Kidney (tissue), 14 donors: ENCODE measurements around the gene SLC38A9. TPM values are rescaled to one million over a fixed set of nuclear protein-coding genes. Genes with fewer than 3 reads are reported as not detected.

Source experiments
- DNase-seq, 5 donors: peaks; one replicate each; pipeline ENCODE4 v3.0.0-alpha.2; 2013 to 2020
- FAIRE-seq: peaks from 2 replicates; lab custom pipeline; 2012; peaks lifted over from hg19 to GRCh38; lab: Jason Lieb, UNC
- H3K27ac ChIP-seq, 2 donors: one replicate each; pipeline ENCODE4 v1.7.0; 2013; ENCODE audit warnings: low read depth in 2 of 2, low read length in 2 of 2, inconsistent platforms in 1 of 2
- H3K27me3 ChIP-seq: one replicate; pipeline ENCODE4 v1.7.1; 2013; ENCODE audit warnings: low read length, inconsistent platforms; ENCODE audit not compliant: control insufficient read depth, insufficient read depth
- H3K36me3 ChIP-seq, 3 donors: one replicate each; pipeline versions ENCODE4 v1.7.0 to v1.7.1; 2013; ENCODE audit warnings: low read length in 3 of 3, control low read depth in 1 of 3, inconsistent platforms in 1 of 3; ENCODE audit not compliant: insufficient read depth in 3 of 3, control insufficient read depth in 2 of 3
- H3K4me1 ChIP-seq, 3 donors: one replicate each; pipeline versions ENCODE4 v1.7.0 to v1.7.1; 2013; ENCODE audit warnings: low read length in 3 of 3, inconsistent platforms in 1 of 3, low read depth in 1 of 3; ENCODE audit not compliant: control insufficient read depth in 2 of 3, insufficient read depth in 2 of 3
- H3K4me3 ChIP-seq, 3 donors: one replicate each; pipeline versions ENCODE4 v1.7.0 to v1.8.1; 2013; ENCODE audit warnings: low read length in 3 of 3, control low read depth in 1 of 3, inconsistent platforms in 1 of 3
- H3K9ac ChIP-seq, 3 donors: one replicate each; pipeline versions ENCODE4 v1.7.0 to v1.7.1; 2013; ENCODE audit warnings: low read length in 3 of 3, control low read depth in 1 of 3, inconsistent platforms in 1 of 3
- H3K9me3 ChIP-seq, 3 donors: one replicate each; pipeline versions ENCODE4 v1.7.0 to v1.7.1; 2013; ENCODE audit warnings: low read length in 3 of 3, control low read depth in 1 of 3, inconsistent platforms in 1 of 3; ENCODE audit not compliant: control insufficient read depth in 2 of 3, insufficient read depth in 1 of 3
- intact Hi-C: fragments of 100-400 bp; cut with DNase I; formaldehyde crosslinking; loops from one replicate; pipeline ENCODE4 v1.11.1; 2022
- polyA plus RNA-seq: library from polyadenylated mRNA; stranded (reverse); fragments of 350-450 nt; fragmentation: Illumina TruSeq; extraction: RNeasy Lipid Tissue Mini Kit (QIAGEN cat#74804); gene quantifications from one replicate; pipeline ENCODE4 v1.2.3, GENCODE V29; 2014; ENCODE audit warnings: low read depth, low replicate concordance; ENCODE audit not compliant: insufficient read depth
- total RNA-seq: library from RNA; stranded (reverse); fragmentation: NEBNext Ultra II Directional; extraction: Animal tissue kit (Norgen Biotek cat#: 25700); gene quantifications from one replicate; pipeline ENCODE4 v1.2.1, GENCODE V29; 2021
- TF ChIP-seq, protein P1 (sequence below): IDR thresholded peaks from 3 replicates; pipeline ENCODE4 v1.5.1; 2012; ENCODE audit warnings: mild to moderate bottlenecking, moderate library complexity, borderline replicate concordance; ENCODE audit not compliant: insufficient read depth; ENCODE audit errors: extremely low read depth
- donor health status: control.
- donor health status: control.
- donor health status: control.
- donor health status: control.
- donor health status: control.
- donor health status: DM: yes; HTN: yes; CAD: no.
- donor health status: Normal renal cell carcinoma (clear cell type).

SLC38A9 gene
- total and polyA plus RNA-seq, 2 donors from 2014 or later, result 5.8 to 24.8 TPM

- intact Hi-C loops, result no loop called here
- no peak for FAIRE-seq
- Histone ChIP-seq H3K9ac (no peak overlapping the region), H3K36me3 (no peaks in the 10 kb centered on the region), H3K4me1 (no peaks in the 10 kb centered on the region), H3K27ac (no peak overlapping the region), H3K27me3 (no peaks in the 10 kb centered on the region), H3K9me3 (no peaks in the 10 kb centered on the region), H3K4me3 (no peak overlapping the region)
- no peak for DNase-seq
- TF ChIP-seq, protein P1, sequence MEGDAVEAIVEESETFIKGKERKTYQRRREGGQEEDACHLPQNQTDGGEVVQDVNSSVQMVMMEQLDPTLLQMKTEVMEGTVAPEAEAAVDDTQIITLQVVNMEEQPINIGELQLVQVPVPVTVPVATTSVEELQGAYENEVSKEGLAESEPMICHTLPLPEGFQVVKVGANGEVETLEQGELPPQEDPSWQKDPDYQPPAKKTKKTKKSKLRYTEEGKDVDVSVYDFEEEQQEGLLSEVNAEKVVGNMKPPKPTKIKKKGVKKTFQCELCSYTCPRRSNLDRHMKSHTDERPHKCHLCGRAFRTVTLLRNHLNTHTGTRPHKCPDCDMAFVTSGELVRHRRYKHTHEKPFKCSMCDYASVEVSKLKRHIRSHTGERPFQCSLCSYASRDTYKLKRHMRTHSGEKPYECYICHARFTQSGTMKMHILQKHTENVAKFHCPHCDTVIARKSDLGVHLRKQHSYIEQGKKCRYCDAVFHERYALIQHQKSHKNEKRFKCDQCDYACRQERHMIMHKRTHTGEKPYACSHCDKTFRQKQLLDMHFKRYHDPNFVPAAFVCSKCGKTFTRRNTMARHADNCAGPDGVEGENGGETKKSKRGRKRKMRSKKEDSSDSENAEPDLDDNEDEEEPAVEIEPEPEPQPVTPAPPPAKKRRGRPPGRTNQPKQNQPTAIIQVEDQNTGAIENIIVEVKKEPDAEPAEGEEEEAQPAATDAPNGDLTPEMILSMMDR, result no peak
These were observed 22.5 kb upstream of the SLC38A9 start for GRCh38 chr5:55734658-55735057.

- no peaks in the 10 kb centered on the region for H3K4me1 ChIP-seq
- H3K27ac ChIP-seq, result no peak overlapping the region
- H3K36me3 ChIP-seq, result no peaks in the 10 kb centered on the region
- no peaks in the 10 kb centered on the region for H3K27me3 ChIP-seq
- no peaks in the 10 kb centered on the region for H3K9me3 ChIP-seq
- H3K4me3 ChIP-seq, result no peak overlapping the region
- no peak for FAIRE-seq
- H3K9ac ChIP-seq, result no peak overlapping the region
- no peak for DNase-seq
- intact Hi-C loops, result no loop called here
- TF ChIP-seq, protein P1, result no peak
These were observed 20.5 kb upstream of the SLC38A9 start for GRCh38 chr5:55732585-55732984.

GRCh38 chr5:55731848-55732247 is 19.7 kb upstream of the SLC38A9 start:
- H3K9ac ChIP-seq, result no peak overlapping the region
- H3K9me3 ChIP-seq, result no peaks in the 10 kb centered on the region
- H3K36me3 ChIP-seq, result no peaks in the 10 kb centered on the region
- intact Hi-C loops, result no loop called here
- DNase-seq, result no peak
- no peak overlapping the region for H3K27ac ChIP-seq
- no peaks in the 10 kb centered on the region for H3K4me1 ChIP-seq
- no peak for FAIRE-seq
- no peak overlapping the region for H3K4me3 ChIP-seq
- H3K27me3 ChIP-seq, result no peaks in the 10 kb centered on the region
- TF ChIP-seq, protein P1, result no peak

DNA sequence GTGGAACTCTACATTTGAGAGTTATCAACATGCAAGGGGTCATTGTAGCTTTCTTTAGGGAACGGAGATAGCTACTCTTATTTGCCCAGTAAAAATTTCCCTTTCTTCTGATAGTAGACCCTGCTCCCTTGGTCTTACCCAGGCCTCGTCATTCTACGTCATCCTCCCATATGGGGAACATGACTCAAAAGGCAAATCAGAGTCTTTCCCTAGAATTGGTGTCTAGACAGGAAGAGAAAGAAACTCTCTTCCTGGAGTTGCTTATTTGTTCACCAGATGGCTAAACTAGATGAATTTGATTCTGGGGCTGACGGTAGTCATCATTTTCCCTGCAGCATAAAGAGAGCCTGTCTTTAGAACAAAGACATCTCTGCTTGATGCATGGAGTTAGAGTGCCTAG is 12.2 kb upstream of the SLC38A9 start:
- no peak for DNase-seq
- H3K9ac ChIP-seq, result no peak overlapping the region
- TF ChIP-seq, protein P1, result no peak

More for the DNA sequence above, 12.2 kb upstream of the SLC38A9 start:
- no peaks in the 10 kb centered on the region for H3K4me1 ChIP-seq
- FAIRE-seq, result no peak
- no peaks in the 10 kb centered on the region for H3K36me3 ChIP-seq
- no peak overlapping the region for H3K4me3 ChIP-seq
- no peak overlapping the region for H3K27ac ChIP-seq
- no peaks in the 10 kb centered on the region for H3K27me3 ChIP-seq
- intact Hi-C loops, result no loop called here
- no peaks in the 10 kb centered on the region for H3K9me3 ChIP-seq
